ENCODE measurements around the gene HDGFL3. TPM values are rescaled to one million over a fixed set of nuclear protein-coding genes. Genes with fewer than 3 reads are reported as not detected.

HDGFL3 gene
- total and polyA plus RNA-seq, 2 donors (not counting 3 experiments of a cell fraction or from before 2014, with no cell fraction given): 20.2 to 155 TPM

GRCh38 chr15:83127547-83128150, 80.0 kb downstream of the HDGFL3 start:
- no peaks in the 10 kb centered on the region for H4K20me1 ChIP-seq (replicated peaks; ENCODE audit: control insufficient read depth, extremely low read depth, insufficient read depth, low read length)
- TF ChIP-seq FOS (IDR thresholded peaks at IDR 0.05; ENCODE audit: borderline replicate concordance, insufficient read depth, low read length) (no peak), POLR2A (IDR thresholded peaks at IDR 0.05; ENCODE audit: low read depth, low read length) (no peak), CTCF (IDR thresholded peaks at IDR 0.05; ENCODE audit: extremely low read depth in 1 of 2, insufficient read depth in 1 of 2, low read depth in 1 of 2, low read length in 2 of 2) (no peak), JUN (IDR thresholded peaks at IDR 0.05; ENCODE audit: borderline replicate concordance, insufficient read depth, insufficient read length, low read depth) (no peak), EZH2 (IDR thresholded peaks at IDR 0.05; ENCODE audit: borderline replicate concordance, low read depth, low read length, severe bottlenecking) (no peak), MAX (IDR thresholded peaks at IDR 0.05; ENCODE audit: insufficient read depth, insufficient read length) (no peak), GATA2 (IDR thresholded peaks at IDR 0.05; ENCODE audit: insufficient read depth, insufficient read length, low read depth, low read length) (no peak), POLR2AphosphoS5 (IDR thresholded peaks at IDR 0.05; ENCODE audit: insufficient read depth, low read depth, low read length) (no peak), MYC (IDR thresholded peaks at IDR 0.05; ENCODE audit: low read depth, low read length) (no peak)
- no peak overlapping the region for H3K27ac ChIP-seq (ENCODE audit: insufficient read depth, low read depth, low read length)
- FAIRE-seq (no peak), DNase-seq (ENCODE audit: low read depth, low spot score) (no peak)
- H3K36me3 ChIP-seq (ENCODE audit: control insufficient read depth in 2 of 2, extremely low read depth in 1 of 2, insufficient read depth in 2 of 2, low read length in 2 of 2): peaks cover 21 to 37% of the 10 kb centered on the region in 2 experiments
- H3K79me2 ChIP-seq (ENCODE audit: control insufficient read depth, insufficient read depth, low read length): no peaks in the 10 kb centered on the region
- H3K4me1 ChIP-seq (ENCODE audit: control insufficient read depth, extremely low read depth, insufficient read depth, low read length): no peaks in the 10 kb centered on the region
- BruUV-seq (replicated peaks): no TSS peak
- no peaks in the 10 kb centered on the region for H3K9me1 ChIP-seq (replicated peaks; ENCODE audit: control insufficient read depth, extremely low read depth, insufficient read depth, low read length)
- ChIA-PET POLR2A (no interaction called here), CTCF (interaction anchor here (1.0 to 1.2 kb wide), 2 partner anchors 10 to 12 kb away, joined by 3 to 4 read pairs; no protein-coding TSS in a partner anchor)
- dilution Hi-C loops (cut with MboI; ENCODE audit: extremely low pct_ligation_motif_present, low sequenced_read_pairs) (no loop called here), intact Hi-C loops (cut with micrococcal nuclease) (loop anchor here (2.0 kb wide), 1 partner anchor 77 kb away; no protein-coding TSS in a partner anchor)
- H3K4me2 ChIP-seq (ENCODE audit: insufficient read depth, low read length): no peak overlapping the region
- no peak overlapping the region for H3K9ac ChIP-seq (replicated peaks; ENCODE audit: extremely low read depth, insufficient read depth, low read length)
- no peaks in the 10 kb centered on the region for H3K27me3 ChIP-seq (ENCODE audit: control insufficient read depth in 2 of 2, insufficient read depth in 2 of 2, low read length in 2 of 2)
- no peaks in the 10 kb centered on the region for H3K9me3 ChIP-seq (replicated peaks; ENCODE audit: control insufficient read depth, insufficient read depth, low read length)
- H2AFZ ChIP-seq (ENCODE audit: low read depth, low read length): no peak overlapping the region
- H3K4me3 ChIP-seq (replicated peaks in 1 of 3; ENCODE audit: insufficient read depth in 1 of 3, low read depth in 1 of 3, low read length in 3 of 3): no peak overlapping the region

Measured in endothelial cell of umbilical vein (primary cell).